CD4-positive, CD25-positive, alpha-beta regulatory T cell (primary cell): Measurements from ENCODE around the gene LUZP1. TPM values are rescaled to one million over a fixed set of nuclear protein-coding genes. Genes with fewer than 3 reads are reported as not detected.

Source experiments
- ATAC-seq, 2 donors: fragments of 150-1000 bp; cut with Tn5 transposase; one replicate each; pipeline ENCODE4 v1.10.0; 2021; ENCODE audit warnings: low read depth in 2 of 2, moderate number of reproducible peaks in 2 of 2, moderate library complexity in 1 of 2
- DNase-seq, 3 donors: peaks; one replicate each; pipeline versions ENCODE4 v3.0.0 to v3.0.0-alpha.2; 2012 to 2022; ENCODE audit warnings: mixed read lengths in 1 of 3
- H3K27ac ChIP-seq: one replicate; pipeline ENCODE4 v1.7.0; 2013; ENCODE audit warnings: mild to moderate bottlenecking, low read length; ENCODE audit not compliant: insufficient read depth, poor library complexity, severe bottlenecking
- H3K27me3 ChIP-seq: one replicate; pipeline ENCODE4 v1.7.0; 2013; ENCODE audit warnings: low read length; ENCODE audit not compliant: control insufficient read depth, insufficient read depth
- H3K36me3 ChIP-seq: one replicate; pipeline ENCODE4 v1.7.0; 2013; ENCODE audit warnings: mild to moderate bottlenecking, low read length, moderate library complexity; ENCODE audit not compliant: control insufficient read depth, insufficient read depth
- H3K4me1 ChIP-seq: 2 replicates; pipeline ENCODE4 v1.7.0; 2013; ENCODE audit warnings: mild to moderate bottlenecking, low read length; ENCODE audit not compliant: insufficient read depth, control insufficient read depth, poor library complexity, severe bottlenecking
- H3K4me3 ChIP-seq: one replicate; pipeline ENCODE4 v1.7.0; 2013; ENCODE audit warnings: low read depth, mild to moderate bottlenecking, low read length, moderate library complexity
- H3K9me3 ChIP-seq, 2 experiments: 1 replicate in 1 of 2; 2 replicates in 1 of 2; pipeline ENCODE4 v1.7.0; 2013; ENCODE audit warnings: low read length in 2 of 2, mild to moderate bottlenecking in 1 of 2, moderate library complexity in 1 of 2; ENCODE audit not compliant: control insufficient read depth in 2 of 2
- H3K27ac Mint-ChIP-seq, 3 donors: one replicate each; pipeline ENCODE4 v1.8.0; 2020 to 2022; ENCODE audit warnings: mild to moderate bottlenecking in 3 of 3, mixed read lengths in 3 of 3, moderate library complexity in 2 of 3
- H3K27me3 Mint-ChIP-seq: one replicate; pipeline ENCODE4 v1.8.0; 2022; ENCODE audit warnings: mild to moderate bottlenecking, mixed read lengths
- H3K36me3 Mint-ChIP-seq: one replicate; pipeline ENCODE4 v1.8.0; 2020; ENCODE audit warnings: mixed read lengths
- H3K4me1 Mint-ChIP-seq, 4 donors: one replicate each; pipeline ENCODE4 v1.8.0; 2020 to 2022; ENCODE audit warnings: mixed read lengths in 4 of 4, mild to moderate bottlenecking in 1 of 4
- H3K4me3 Mint-ChIP-seq, 4 donors: one replicate each; pipeline ENCODE4 v1.8.0; 2020 to 2022; ENCODE audit warnings: mild to moderate bottlenecking in 4 of 4, mixed read lengths in 4 of 4, moderate library complexity in 3 of 4
- H3K9me3 Mint-ChIP-seq, 7 donors: one replicate each; pipeline ENCODE4 v1.8.0; 2020 to 2022; ENCODE audit warnings: mixed read lengths in 7 of 7, mild to moderate bottlenecking in 3 of 7, moderate library complexity in 2 of 7
- polyA plus RNA-seq, 4 donors: library from polyadenylated mRNA; unstranded; fragments of 300-500 nt; fragmentation: Illumina TruSeq; gene quantifications; one replicate each; pipeline ENCODE4 v1.2.3, GENCODE V29; 2021
- total RNA-seq: library from RNA; stranded (reverse); gene quantifications from one replicate; pipeline ENCODE4 v1.2.3, GENCODE V29; 2022

The LUZP1 gene
- total and polyA plus RNA-seq, 5 donors from 2014 or later: 14.9 to 26.7 (median 17.1) TPM

DNA sequence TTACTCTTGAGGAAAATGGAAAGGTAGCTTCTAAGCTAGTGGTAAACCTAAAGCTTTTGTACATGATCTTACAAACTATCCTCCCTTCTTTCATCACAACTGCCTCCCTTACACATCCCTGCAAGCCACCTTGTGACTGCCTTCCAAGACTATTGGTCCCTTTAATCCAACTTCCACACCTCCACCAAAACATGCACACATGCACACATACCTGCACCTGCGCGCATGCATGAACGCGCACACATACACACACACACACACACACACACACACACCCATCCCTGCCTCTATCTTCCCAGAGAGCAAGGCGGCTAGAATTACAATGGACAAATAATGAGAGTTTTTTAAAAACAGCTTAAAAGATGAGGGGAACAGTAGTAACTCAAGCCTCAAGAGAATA, 58.3 kb downstream of the LUZP1 start:
- Histone ChIP-seq H3K9me3 (no peaks in the 10 kb centered on the region), H3K4me3 (no peak overlapping the region), H3K27me3 (no peaks in the 10 kb centered on the region), H3K27ac (no peak overlapping the region), H3K4me1 (peaks cover 42% of the 10 kb centered on the region), H3K36me3 (no peaks in the 10 kb centered on the region)
- peaks cover 15% of the 10 kb centered on the region for H3K36me3 Mint-ChIP-seq
- ATAC-seq (no peak), DNase-seq (no peak)
- peaks cover 0 to 1% (median 0%) of the 10 kb centered on the region in 7 donors for H3K9me3 Mint-ChIP-seq
- peak overlapping the region in 2 of 4 donors; percentile 8 to 11 for H3K4me3 Mint-ChIP-seq
- no peaks in the 10 kb centered on the region for H3K27me3 Mint-ChIP-seq
- peak overlapping the region; percentile 2 to 84 (median 71) for H3K27ac Mint-ChIP-seq
- H3K4me1 Mint-ChIP-seq: peaks cover 25 to 85% (median 63%) of the 10 kb centered on the region in 4 donors

DNA sequence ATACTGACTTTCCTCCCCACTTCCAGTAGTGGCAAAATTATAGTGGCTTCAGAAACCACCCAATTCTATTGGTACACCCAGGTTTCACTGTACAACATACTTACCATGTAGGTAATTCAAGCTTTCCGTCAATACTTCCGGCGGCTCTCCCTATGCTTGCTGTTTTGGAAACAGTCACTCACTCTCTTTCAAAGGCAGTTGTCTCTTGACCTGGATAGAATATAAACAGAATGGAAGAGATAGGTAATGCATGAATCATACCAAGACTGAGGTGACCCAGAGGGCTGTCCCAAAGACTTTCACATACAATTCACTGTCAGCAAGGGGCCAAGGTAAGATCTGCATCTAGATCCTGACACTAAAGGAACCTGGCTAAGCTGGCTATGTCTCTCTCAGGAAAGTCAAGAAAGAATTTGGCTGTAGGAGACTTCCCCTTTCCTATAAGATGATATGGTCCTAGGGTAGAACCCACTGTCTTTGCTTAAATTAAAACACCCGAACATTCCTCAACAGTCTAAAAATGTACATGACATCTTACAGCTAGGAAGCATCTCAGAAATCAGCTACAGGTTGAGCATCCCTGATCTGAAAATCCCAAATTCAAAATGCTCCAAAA, 59.6 kb downstream of the LUZP1 start:
- no peak overlapping the region for H3K4me3 ChIP-seq
- peak in 1 of 3 donors; percentile 40 for DNase-seq
- H3K36me3 ChIP-seq: no peaks in the 10 kb centered on the region
- Mint-ChIP-seq H3K27ac (peak overlapping the region; percentile 0 to 48 (median 16)), H3K9me3 (peaks cover 0 to 1% (median 0%) of the 10 kb centered on the region in 7 donors), H3K4me3 (peak overlapping the region in 3 of 4 donors; percentile 4 to 70 (median 35)), H3K27me3 (no peaks in the 10 kb centered on the region), H3K4me1 (peaks cover 12 to 82% (median 52%) of the 10 kb centered on the region in 4 donors), H3K36me3 (peaks cover 18% of the 10 kb centered on the region)
- H3K4me1 ChIP-seq: peaks cover 32% of the 10 kb centered on the region
- H3K9me3 ChIP-seq: no peaks in the 10 kb centered on the region
- no peaks in the 10 kb centered on the region for H3K27me3 ChIP-seq
- peak in 1 of 2 donors; percentile 19 for ATAC-seq
- H3K27ac ChIP-seq: no peak overlapping the region

DNA sequence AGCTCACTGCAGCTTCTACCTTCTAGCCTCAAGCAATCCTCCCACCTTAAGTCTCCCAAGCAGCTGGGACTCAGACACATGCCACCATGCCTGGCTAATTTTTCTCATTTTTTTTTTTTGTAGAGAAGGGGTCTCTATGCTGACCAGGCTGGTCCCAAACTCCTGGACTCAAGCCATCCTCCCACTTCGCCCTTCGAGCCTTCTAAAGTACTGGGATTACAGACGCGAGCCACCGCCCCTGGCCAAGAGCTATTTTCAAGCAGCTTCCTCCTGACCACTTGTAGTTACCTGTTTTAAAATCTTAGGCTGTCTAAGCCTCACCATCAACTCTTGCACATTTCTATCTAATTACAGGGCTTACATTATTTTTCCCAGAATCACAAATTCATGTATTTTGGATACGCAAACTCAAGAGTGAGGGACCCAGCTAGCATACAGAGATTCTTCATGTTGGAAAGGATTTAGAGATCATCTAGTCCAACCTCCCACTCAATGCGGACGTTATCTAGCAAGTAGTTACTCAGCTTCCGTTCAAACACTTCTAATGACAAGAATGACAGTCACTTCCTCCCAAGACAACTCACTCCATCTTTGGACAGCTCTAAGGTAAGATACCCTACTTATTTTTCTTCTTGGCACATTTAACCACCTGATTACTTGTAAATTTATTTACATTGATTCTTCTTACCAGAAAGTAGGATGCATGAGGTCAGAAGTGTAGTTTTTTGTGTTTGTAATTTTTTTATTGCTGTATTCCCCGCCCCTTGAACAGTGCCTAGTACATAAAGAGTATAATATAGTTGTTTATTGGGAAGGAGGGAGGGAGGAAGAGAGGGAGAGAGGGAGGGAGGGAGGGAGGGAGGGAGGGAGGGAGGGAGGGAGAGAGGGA, 65.4 kb downstream of the LUZP1 start:
- peak overlapping the region; percentile 68 for H3K4me3 ChIP-seq
- H3K27me3 Mint-ChIP-seq: no peaks in the 10 kb centered on the region
- peaks cover 16 to 67% (median 53%) of the 10 kb centered on the region in 4 donors for H3K4me1 Mint-ChIP-seq
- H3K36me3 Mint-ChIP-seq: peaks cover 18% of the 10 kb centered on the region
- peaks cover 25% of the 10 kb centered on the region for H3K4me1 ChIP-seq
- H3K9me3 Mint-ChIP-seq: peaks cover 0 to 1% (median 0%) of the 10 kb centered on the region in 7 donors
- H3K9me3 ChIP-seq: no peaks in the 10 kb centered on the region
- no peaks in the 10 kb centered on the region for H3K36me3 ChIP-seq
- DNase-seq (peak in 2 of 3 donors; percentile 58 to 85), ATAC-seq (peak; percentile 94 to 95)
- no peaks in the 10 kb centered on the region for H3K27me3 ChIP-seq
- H3K27ac ChIP-seq: peak overlapping the region; percentile 73
- H3K4me3 Mint-ChIP-seq: peak overlapping the region; percentile 53 to 83 (median 74)
- peak overlapping the region; percentile 94 to 98 (median 95) for H3K27ac Mint-ChIP-seq

DNA sequence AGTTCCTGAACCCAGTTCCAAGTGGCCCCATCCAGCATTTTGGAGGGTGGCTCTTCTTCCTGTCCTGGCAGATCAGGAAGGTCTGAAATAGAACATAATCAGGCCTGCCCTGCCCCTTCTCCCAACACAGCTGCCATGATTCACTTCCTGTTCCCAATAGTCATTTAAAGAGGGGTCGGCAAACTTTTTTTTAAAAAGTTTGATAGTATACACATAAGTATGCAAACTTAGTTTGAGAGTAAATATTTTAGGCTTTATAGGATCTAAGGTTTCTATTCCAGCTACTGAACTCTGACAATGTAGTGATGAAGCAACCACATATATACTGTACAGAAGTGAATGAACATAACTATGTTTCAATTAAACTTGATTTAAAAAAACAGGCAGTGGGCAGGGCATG, 66.4 kb downstream of the LUZP1 start:
- Histone ChIP-seq H3K4me3 (no peak overlapping the region), H3K27ac (no peak overlapping the region), H3K27me3 (no peaks in the 10 kb centered on the region), H3K36me3 (no peaks in the 10 kb centered on the region), H3K4me1 (peaks cover 25% of the 10 kb centered on the region), H3K9me3 (no peaks in the 10 kb centered on the region)
- H3K27me3 Mint-ChIP-seq: no peaks in the 10 kb centered on the region
- peaks cover 16 to 64% (median 53%) of the 10 kb centered on the region in 4 donors for H3K4me1 Mint-ChIP-seq
- peaks cover 0 to 1% (median 0%) of the 10 kb centered on the region in 7 donors for H3K9me3 Mint-ChIP-seq
- peak overlapping the region in 2 of 4 donors; percentile 8 to 56 for H3K4me3 Mint-ChIP-seq
- H3K27ac Mint-ChIP-seq: peak overlapping the region; percentile 65 to 95 (median 94)
- no peak for ATAC-seq
- H3K36me3 Mint-ChIP-seq: peaks cover 12% of the 10 kb centered on the region
- DNase-seq: no peak

DNA sequence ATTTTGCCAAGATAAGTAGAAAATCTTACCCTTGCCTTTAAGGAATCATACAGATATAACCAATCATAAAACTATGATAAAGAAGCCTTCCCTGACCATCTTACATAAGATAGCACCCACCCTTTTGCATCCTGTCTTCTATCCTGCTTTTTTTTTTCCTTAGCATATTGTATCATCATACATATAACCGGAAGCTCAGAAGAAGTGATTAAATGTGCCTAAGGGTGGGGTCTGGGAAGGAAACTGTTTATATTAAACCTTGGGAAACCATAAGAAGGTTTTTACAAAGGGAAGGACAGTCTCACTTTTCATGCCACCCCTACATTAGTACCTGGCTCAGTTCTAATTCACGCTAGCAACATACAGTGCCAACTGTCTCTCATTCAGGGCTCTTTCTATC, 66.8 kb downstream of the LUZP1 start:
- no peak overlapping the region for H3K4me3 Mint-ChIP-seq
- H3K9me3 Mint-ChIP-seq: no peaks in the 10 kb centered on the region
- DNase-seq: no peak
- Histone ChIP-seq H3K36me3 (no peaks in the 10 kb centered on the region), H3K9me3 (no peaks in the 10 kb centered on the region), H3K4me3 (no peak overlapping the region), H3K27ac (no peak overlapping the region), H3K27me3 (no peaks in the 10 kb centered on the region), H3K4me1 (peaks cover 25% of the 10 kb centered on the region)
- peaks cover 8% of the 10 kb centered on the region for H3K36me3 Mint-ChIP-seq
- no peaks in the 10 kb centered on the region for H3K27me3 Mint-ChIP-seq
- peaks cover 16 to 61% (median 51%) of the 10 kb centered on the region in 4 donors for H3K4me1 Mint-ChIP-seq
- H3K27ac Mint-ChIP-seq: peak overlapping the region; percentile 65 to 95 (median 94)
- ATAC-seq: no peak

DNA sequence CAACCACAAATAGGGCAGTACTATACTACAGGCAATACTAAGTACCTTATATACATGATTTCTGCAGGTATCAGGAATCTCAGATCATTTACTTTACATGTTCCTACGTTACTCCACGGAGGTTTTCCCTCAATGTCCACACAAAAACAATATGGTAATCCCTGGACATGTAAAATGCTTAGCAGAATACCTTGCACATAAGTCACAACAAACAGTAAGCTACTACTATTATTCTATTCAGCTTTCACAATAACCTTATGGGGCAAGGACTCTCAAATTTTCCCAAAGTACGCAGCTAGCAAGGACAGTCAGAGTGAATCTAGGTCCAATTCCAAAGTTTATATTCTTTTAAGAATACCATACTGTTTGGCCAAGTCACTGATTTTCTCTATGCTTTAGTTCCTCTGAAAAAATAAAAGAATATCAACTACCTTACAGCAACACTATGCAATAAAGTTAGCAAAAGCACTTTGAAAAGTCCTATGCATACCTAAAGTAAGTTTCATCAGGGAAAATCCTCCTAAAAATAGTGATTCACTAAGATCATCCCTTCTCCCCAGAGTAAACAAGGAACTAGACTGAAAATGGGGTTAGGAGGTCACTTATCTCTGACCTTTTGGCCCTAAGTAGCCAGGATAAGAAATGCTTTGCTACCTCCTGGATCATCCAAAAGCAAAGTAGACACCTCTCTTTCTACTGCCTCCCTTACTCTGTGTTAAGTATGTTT, 67.4 kb downstream of the LUZP1 start:
- no peak for ATAC-seq
- H3K4me1 ChIP-seq: peaks cover 25% of the 10 kb centered on the region
- H3K9me3 ChIP-seq: no peaks in the 10 kb centered on the region
- no peaks in the 10 kb centered on the region for H3K27me3 ChIP-seq
- no peaks in the 10 kb centered on the region for H3K27me3 Mint-ChIP-seq
- no peak overlapping the region for H3K27ac ChIP-seq
- no peak overlapping the region for H3K4me3 Mint-ChIP-seq
- peak overlapping the region in 1 of 3 donors; percentile 95 for H3K27ac Mint-ChIP-seq
- H3K4me1 Mint-ChIP-seq: peaks cover 16 to 58% (median 48%) of the 10 kb centered on the region in 4 donors
- no peaks in the 10 kb centered on the region for H3K9me3 Mint-ChIP-seq
- no peak overlapping the region for H3K4me3 ChIP-seq
- DNase-seq: no peak
- peaks cover 4% of the 10 kb centered on the region for H3K36me3 Mint-ChIP-seq
- no peaks in the 10 kb centered on the region for H3K36me3 ChIP-seq

DNA sequence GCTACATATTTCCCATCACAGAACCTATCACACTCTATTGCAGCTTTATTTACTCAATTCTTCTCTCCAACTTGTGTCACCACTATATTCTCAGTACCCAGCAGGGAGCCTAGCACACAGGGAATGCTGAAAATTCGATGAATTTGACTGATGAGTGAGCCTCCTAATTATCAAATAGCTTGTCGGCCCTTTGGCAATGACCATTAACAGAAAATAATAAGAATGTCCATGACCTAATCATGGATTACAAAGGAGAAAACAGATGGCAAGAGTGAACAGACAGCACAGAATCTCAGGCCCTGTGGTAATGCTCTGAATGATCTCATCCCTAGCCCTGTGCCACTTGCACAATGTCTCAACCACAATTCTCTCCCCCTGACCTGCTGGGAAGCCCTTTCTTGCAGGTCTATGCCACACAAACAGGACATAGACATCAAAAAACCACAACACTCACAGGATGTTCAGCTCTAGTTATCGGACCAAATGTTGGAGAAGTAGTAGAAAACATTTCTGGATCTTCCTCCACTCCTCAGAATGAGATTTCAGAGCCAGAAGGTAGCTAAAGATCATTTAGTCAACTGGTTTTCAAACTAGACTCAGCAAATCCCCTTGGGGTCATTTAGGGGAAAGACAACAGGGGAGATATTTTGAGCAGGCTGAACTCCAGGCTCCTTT, 68.4 kb downstream of the LUZP1 start:
- DNase-seq (peak in 1 of 3 donors; percentile 60), ATAC-seq (peak; percentile 22 to 25)
- peaks cover 25% of the 10 kb centered on the region for H3K4me1 ChIP-seq
- no peaks in the 10 kb centered on the region for H3K9me3 Mint-ChIP-seq
- H3K27me3 ChIP-seq: no peaks in the 10 kb centered on the region
- peak overlapping the region; percentile 53 to 95 (median 80) for H3K27ac Mint-ChIP-seq
- no peak overlapping the region for H3K27ac ChIP-seq
- H3K27me3 Mint-ChIP-seq: no peaks in the 10 kb centered on the region
- H3K36me3 Mint-ChIP-seq: peaks cover 11% of the 10 kb centered on the region
- no peak overlapping the region for H3K4me3 ChIP-seq
- H3K4me3 Mint-ChIP-seq: no peak overlapping the region
- no peaks in the 10 kb centered on the region for H3K9me3 ChIP-seq
- peaks cover 16 to 54% (median 43%) of the 10 kb centered on the region in 4 donors for H3K4me1 Mint-ChIP-seq
- no peaks in the 10 kb centered on the region for H3K36me3 ChIP-seq
